HG03354 (cell line): Measurements from ENCODE around the gene ATXN10.
A peak's percentile ranks its signal among the peaks of the same experiment; 100 is the strongest.

Experiments used
- ATAC-seq: cut with Tn5 transposase; IDR thresholded peaks from one replicate; pipeline ENCODE4 v1.9.1; 2021; ENCODE audit warnings: mild to moderate bottlenecking; ENCODE audit not compliant: unreplicated experiment, poor library complexity, severe bottlenecking

Gene ATXN10

DNA sequence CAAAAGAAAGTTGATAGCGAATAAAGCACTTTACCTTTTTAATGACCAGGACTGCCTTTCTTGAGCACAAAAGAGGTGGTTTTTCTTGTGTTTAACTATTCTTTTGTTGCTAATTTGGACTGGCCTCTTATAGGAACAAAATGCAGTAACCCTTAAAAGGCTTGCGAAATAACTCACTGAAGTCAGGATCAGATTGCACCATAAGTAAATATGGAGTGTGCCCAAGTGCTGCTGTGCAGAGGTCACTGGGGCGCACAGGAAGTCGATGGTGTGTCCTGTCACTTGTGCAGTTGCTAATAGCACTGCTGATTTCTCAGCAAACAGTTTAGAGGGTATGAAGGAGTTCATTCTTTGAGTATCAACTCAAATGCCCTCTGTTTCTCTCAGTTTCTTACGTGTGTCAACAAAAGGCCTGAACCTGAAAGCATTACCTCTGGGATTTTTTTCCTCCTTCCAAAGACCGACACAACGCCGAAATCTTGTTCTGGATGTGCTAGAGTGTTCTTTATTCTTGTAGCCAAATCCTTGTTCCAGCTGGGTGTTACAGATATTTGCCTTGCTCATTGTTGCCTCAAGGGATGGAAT is 71.3 kb downstream of the ATXN10 start:
- no peak for ATAC-seq

DNA sequence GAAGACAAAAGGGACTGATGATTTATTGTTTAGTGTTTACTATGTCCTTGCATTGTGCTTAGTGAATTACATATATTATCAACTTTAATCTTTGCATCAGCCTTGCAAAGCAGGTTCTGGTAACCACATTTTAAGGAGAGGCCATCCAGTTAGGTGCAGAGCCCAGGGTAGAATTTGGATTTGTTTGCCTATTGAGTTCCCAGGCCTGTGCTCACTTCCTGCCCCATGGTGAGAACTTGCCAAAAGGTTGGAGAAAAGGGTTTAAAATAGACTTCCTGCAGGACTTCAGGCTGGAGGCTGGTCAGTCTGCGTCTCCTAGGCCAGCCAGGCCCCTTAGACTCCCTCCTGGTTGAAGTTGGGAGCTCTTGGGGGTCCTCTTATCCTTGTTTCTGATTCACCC is 72.1 kb downstream of the ATXN10 start:
- ATAC-seq: no peak

DNA sequence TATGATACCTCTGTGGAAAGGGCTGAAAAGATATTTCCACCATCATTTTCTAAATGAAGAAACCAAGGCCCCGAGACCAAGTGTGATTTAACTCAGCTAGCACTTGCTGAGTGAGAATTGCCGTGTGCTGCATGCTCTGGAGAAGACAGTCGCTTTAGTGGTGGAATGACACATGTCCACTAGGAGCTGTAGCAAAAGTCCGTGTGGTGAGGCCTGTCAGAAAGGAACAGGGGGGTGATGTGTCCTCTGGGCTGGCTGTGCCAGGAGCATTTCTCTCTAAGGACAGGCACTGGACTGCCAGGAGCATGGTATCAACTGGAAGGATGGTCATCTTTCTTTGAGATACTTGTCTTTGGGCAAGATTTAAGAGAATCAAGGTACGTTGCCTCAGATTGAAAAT is 72.8 kb downstream of the ATXN10 start:
- ATAC-seq: no peak

DNA sequence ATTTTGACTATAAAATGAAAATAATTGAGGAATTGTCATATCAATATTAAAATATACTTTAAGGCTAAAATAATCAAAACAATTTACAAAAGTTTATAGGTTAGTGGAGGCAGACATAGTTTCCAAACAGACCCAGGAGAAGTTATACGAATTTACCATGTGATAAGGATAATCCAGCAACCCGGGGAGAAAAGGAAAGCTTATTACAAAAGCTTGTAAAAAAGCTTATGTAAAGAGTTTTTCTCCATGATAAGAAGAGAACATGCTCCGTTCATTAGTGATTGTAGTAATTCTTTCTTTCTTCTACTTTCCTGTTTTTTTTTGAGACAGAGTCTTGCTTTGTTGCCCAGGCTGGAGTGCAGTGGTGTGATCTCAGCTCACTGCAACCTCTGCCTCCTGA is 79.0 kb downstream of the ATXN10 start:
- no peak for ATAC-seq

DNA sequence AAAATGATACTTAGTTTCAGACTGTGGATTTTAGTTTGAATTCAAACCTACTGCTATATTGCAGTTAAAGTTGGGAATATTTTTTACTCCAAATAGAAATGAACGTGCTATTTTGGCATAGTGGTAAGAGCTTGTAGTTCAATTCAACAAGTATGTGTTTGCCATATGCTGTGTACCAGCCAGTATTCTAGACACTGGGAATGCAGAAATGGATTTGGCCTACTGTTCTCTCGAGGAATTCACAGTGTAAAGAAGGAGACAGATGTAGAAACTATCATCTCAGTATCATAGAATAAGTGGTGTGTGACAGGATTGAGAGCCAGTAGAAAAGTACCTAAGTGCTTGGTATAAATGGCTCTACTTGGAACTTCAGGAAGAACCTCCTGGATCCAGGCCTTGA is 80.4 kb downstream of the ATXN10 start:
- ATAC-seq: no peak

DNA sequence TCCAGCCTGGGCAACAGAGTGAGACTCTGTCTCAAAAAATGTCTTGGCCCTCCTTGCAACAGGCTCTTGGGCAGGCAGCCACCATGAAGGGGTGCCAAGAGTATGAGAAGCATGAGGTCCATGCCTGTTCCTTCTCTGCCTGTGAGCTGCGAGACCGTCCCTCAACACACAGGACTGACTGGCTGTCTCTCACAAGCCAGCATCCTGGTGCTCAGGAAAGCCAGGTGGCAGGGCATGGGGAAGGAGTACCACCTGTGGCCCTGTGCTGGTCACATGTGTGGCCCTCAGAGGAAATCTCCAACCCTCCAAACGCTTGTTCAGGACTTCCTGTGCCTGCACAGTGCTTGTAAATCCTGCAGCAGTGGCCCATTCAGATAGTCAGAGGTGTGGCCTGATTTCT is 83.2 kb downstream of the ATXN10 start:
- no peak for ATAC-seq

DNA sequence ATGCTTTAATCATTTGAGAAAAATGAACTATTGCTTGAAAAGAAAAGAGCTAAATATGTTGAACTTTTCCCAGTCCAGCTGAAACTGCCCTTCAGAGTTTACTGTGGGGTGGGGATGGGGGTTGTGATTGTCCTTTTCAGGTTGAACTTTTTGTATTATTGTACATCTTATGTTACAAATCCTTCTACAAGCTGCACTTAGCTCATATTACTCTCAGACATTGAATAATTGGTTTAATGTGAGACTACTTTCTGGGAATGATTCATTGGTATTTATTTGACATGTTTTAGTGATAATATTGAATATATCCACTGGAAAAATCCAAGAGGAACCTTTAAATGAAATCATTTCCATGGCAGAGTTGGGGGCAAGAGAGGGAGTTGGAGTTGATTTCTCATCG is 84.9 kb downstream of the ATXN10 start:
- ATAC-seq: no peak

DNA sequence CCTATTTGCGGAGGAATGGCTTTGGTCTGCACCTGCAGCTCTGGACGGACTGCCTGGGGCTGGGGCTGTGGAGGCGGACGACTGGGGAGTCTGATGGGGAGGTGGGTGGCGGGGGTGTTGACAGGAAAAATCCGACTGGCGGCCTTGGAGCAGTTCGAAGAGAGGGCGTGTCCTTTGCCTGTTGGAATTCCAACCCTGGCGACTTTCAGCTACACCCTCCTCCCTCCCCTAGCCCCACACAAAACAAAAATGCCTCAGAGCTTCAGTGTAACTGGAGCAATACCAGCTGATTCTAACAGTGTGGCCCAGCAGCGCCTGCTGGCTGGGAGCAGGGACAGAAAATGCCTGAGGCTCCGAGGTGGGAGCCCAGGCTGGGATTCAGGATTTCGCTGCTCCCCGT is 85.4 kb downstream of the ATXN10 start:
- ATAC-seq: no peak

DNA sequence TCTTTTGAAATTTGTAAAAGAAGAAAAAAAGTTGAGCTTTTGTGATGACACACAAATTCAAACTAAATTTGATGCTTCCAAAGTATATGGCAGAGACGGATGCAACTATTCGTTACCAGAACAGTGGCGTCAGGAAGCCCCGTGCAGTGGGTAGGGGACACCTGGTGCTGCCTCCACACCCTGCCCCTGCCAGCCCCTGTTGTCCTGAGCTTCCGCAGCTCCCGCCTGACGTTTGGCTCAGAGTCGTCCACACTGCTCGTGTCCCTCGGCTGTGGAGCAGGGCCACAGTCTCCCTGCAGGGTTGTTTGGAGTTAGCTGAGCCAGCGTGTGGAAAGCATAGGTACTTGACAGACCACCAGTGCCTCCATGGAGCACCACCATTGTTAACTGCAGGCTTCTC is 86.3 kb downstream of the ATXN10 start:
- ATAC-seq: no peak

DNA sequence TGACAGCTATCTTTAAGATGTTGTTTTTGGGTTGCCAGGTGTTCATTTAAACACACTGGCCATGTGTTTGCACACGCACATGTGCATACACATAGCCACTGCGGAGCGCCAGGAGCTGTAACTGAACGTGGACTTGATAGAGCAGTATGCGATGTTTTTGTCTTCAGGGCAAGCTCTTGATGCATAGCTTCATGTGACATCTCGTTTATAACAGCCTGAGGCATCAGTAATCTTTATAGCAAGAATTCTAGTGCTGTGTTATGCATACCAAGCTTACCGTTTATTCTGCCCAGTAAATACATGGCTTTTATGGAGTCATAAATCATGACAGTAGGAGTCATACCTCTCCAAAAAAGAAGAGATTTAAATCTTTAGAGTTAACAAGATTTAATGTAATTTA is 87.0 kb downstream of the ATXN10 start:
- no peak for ATAC-seq

DNA sequence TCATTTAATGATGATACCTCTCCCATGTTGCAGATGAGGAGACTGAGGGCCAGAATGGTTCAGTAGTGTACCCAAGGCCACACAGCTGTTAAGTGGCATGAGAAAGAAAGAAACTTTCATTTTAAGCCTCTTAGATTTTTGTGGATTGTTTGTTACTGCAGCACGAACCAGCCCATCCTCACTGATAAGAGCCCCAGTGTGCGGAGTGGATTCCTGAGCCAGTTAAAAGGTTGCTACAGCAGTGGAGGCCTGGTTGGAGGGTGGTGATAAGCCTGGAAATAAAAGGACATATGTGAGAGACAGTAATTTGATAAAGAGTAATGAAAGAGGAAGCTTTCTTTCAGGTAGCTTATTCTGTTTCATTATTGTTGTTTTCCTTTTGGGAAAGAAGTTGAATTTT is 89.0 kb downstream of the ATXN10 start:
- ATAC-seq: no peak

DNA sequence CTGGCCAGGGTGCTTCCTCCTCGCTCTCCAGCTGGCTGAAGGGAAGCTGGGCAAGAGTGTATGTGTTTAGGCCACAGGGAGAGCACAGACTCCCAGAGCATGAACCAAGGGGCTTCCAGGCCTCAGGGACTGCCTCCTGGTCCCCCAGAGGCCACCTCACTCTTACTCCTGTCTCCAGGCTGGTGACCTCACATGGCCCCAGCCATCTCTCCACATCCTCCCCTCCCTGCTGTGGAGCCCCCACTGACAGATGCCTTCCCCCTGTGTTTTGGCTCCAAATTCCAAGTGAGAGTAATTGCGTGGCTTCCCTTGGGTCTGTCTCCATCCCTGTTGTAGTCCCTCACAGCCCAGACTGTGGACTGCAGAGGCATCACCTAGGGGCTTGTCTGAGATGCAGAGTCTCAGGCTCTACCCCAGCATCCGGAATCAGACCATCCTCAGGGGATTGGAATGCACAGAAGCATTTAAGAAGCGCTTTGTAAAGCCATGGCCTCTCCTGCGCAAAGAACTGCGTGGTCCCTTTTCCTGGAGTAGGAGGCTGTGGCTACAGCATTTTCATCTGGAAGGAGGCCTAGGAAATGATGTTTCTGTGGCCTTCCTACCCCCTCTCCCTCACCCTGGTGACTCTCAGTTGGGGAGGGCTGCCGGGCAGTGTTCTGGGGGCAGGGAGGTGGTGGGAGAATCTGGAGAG is 91.1 kb downstream of the ATXN10 start:
- ATAC-seq: no peak

DNA sequence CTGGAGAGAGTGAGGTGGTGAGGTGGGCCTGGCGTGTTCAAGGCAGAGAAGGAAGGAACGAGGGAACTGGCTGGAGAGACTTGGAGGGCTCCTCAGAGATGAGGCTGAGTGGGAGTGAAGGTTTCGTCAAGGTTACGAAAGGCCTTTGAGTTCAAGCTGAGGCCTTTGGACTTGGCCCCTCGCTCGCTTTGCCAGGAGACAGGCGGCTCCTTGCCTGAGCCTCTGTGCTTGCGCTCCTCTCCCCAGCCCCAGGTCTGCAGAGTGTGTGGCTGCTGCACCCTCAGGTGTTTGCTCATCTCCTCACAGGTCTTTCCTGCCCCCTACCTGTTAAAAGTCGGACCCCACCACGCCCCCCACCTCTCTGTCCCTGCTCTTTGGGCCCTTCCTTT is 91.6 kb downstream of the ATXN10 start:
- ATAC-seq: no peak

DNA sequence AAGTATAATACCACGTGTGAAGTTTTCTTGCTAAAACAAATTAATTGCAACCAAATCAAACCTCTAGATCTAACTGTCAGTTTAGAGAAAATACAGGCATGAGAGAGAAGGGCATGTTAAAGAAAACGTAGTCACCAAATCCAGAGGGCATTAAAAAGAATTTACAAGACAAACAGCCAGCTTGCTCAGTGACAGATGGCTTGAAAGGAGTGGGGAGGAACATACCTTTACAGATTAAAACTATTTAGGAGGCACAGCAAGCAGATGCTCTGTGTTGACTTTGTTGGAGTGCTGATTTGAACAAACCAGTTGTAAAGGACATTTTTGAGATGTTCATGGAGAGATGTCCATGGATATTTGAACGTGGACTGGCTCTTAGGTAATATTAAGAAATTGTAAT is 96.9 kb downstream of the ATXN10 start:
- no peak for ATAC-seq

DNA sequence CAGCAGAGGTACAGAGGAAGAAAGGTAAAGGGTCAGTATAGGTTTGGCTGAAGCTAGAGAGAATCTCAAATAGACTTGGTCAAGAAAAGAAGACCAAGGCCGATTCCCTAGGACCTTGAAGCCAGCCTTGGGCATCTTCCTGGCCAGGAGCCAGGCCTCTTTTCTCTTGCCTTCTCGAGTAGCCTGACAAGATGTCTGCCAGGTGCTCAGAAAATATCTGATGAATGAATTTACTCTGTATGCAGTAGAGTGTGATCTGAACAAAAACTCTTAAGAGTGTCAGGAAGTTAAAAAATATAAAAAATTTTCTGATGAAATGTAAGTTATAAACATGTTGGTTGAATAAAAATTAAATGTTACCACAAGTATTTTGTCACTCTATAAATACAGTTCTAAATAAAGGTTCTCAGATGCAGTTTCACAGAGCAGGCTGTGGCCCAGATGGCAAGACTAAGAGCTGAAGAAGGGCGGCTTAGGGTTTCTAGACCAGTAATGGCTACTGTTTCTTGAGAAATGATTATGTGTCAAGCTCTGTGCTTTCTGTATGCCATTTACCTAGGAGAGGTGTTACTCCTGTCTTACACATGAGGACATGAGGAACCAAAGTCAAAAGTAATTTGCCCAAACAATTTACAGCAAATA is 98.1 kb downstream of the ATXN10 start:
- no peak for ATAC-seq

DNA sequence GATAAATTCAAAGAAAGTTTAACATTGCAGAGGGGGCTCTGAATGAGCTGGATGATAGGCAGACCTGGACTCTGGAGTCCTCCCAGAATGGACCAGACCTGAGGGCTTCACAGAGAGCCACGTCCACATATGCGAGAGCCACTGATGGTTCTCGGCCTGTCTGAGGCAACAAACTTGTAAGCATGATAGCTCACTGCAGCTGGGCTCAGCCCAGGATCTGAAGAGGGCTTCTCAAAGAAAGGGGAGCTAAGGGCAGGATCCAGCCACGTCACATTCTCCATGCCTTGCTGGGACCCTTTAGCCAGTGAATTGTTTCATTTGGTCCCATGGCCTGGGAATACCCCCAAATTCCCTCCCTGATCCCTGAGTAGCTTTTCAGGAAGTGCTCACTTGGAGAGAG is 98.9 kb downstream of the ATXN10 start:
- no peak for ATAC-seq

DNA sequence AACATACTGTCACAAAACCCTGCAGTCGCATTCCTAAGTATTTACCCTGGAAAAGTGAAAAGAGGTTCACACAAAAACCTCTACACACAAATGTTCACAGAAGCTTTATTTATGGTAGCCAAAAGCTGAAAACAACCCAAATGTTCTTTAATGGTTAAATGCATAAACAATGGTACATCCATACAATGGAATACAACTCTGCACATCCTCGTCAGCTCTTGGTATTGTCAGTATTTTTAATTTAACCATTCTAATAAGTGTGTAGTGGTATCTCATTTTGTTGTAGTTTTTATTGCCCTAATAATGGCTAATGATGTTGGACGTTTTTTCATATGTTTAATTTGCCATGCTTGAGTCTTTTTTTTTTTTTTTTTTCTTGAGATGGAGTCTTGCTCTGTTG is 99.4 kb downstream of the ATXN10 start:
- no peak for ATAC-seq

DNA sequence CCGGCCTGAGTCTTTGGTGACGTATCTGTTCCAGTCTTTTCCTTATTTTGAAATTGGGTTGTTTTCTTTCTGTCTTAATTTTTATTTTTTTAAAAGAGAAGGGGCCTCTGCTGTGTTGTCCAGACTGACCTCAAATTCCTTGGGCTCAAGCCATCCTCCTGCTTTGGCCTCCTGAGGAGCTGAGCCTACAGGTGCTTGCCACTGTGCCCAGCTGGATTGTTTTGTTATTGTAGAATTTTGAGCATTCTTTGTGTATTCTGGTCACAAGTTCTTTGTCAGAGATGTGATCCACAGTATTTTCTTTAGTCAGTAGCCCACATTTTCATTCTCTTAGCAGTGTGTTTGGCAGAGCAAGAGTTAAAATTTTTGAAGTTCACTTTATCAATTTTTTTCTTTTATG is 100.1 kb downstream of the ATXN10 start:
- no peak for ATAC-seq

DNA sequence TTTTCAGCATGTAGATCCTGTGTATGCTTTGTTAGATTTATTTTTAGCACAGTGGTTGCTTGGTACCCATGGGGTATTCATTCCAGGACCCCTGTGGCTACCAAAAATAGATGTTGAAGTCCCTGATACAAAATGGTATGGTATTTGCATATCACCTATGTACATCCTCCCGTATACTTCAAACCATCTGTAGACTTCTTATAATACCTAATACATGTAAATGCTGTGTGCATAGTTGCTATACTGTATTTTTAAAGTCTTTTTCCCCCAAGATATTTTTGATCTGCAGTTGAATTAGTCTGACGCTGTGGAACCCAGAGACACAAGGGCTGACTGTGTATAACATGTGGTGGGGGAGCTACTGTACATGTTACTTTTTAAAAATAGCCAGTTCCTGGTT is 101.1 kb downstream of the ATXN10 start:
- ATAC-seq: no peak

DNA sequence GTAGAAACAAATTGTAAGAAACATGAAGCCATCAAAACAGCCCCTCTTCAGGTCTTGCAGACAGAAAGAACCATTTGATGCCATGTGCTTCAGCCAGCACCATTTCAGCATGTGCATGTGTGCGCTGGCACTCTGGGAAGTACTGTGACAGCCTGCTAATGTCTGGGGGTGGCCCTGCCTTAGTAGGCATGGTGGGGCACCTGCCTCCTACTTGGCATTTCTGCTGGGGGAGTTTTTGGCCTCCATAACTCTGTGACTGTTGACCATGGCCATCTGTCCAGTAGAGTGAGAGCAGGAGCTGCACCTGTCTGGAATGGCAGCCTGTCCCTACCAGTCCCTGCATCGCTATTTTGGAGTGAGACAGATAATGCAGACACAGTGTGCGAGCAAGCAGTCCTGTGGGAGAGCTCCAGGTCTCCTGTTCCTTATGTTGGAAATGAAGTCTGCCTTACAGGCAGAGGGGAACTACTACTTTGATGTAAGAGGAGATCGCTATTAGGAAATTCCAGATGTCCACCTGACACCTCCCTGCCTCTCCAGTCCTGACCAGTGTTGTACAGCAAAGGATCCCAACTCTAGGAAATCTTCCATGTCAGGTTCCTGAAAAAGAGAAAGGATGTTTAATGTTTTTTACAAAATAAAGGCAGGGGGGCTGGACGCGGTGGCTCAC is 102.5 kb downstream of the ATXN10 start:
- ATAC-seq: no peak

DNA sequence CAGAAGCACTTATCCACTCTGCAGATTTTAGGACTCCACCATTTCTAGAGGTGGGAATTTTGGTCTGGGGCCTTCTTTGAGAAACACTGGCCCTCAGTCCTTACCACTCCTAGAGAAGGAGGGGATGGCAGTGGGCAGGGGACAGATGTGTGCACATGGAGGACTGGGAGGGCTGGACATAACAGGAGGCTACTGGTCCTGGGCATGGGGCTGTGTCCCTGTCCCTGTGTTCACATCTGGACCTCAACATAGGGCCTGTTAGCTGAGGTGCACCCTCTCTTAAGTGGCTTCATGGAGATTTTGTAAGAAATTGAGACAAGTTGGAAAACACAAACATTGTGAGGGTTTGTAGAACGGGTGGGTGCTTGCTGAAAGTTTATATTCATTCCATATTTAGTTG is 103.4 kb downstream of the ATXN10 start:
- ATAC-seq: peak; percentile 19
